T47D (cell line): Measurements from ENCODE around the gene COL10A1.
A peak's percentile ranks its signal among the peaks of the same experiment; 100 is the strongest.

Experiments
- DNase-seq, 2 experiments: peaks; one replicate each; pipeline versions ENCODE4 v3.0.0 to v3.0.0-alpha.2; 2011 to 2012; ENCODE audit warnings: low read depth in 1 of 2, low spot score in 1 of 2
- JUND ChIP-seq: IDR thresholded peaks from 2 replicates; pipeline ENCODE4 v1.6.1; 2012; ENCODE audit warnings: low read depth
- in situ Hi-C: cut with HindIII; loops from 2 replicates; pipeline ENCODE4 v1.10.0; 2016; ENCODE audit warnings: low sequenced_read_pairs, low pct_unique_long_range_greater_than_20kb

COL10A1 gene

GRCh38 chr6:116090251-116090650, 35.7 kb downstream of the COL10A1 start:
- in situ Hi-C loops = no loop called here
- DNase-seq = no peak
- no peak for TF ChIP-seq JUND

GRCh38 chr6:116088946-116089345, 37.0 kb downstream of the COL10A1 start:
- DNase-seq = no peak
- TF ChIP-seq JUND = no peak
- in situ Hi-C loops = no loop called here

DNA sequence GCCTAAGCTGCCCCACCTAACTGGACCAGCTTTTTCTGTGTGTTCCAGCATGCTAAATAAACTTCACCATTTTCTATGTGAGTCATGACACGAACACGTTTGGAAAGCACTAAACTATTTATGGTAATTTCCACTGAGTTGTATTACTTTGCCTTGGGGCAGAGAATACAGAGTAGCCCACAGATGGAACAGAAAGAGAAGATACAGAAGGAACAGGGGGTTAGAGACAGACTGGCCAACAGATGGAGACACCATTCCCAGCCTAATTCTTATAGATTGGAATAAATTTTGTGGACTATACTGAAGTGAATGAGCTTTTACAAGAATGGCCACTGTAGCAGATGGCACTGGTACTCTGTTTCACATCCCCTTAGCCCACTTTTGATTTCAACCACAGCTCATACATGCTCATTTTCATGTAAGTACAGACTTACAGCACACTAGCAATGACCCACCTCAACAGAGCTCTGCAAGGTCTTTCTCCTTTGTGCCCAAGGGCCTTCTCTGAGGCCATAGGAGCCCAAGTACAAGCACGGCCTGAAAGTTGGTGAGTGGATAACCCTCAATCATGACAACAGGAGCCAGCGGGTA, 38.4 kb downstream of the COL10A1 start:
- in situ Hi-C loops = no loop called here
- peak in 1 of 2 experiments; percentile 27 for DNase-seq
- TF ChIP-seq JUND = no peak

DNA sequence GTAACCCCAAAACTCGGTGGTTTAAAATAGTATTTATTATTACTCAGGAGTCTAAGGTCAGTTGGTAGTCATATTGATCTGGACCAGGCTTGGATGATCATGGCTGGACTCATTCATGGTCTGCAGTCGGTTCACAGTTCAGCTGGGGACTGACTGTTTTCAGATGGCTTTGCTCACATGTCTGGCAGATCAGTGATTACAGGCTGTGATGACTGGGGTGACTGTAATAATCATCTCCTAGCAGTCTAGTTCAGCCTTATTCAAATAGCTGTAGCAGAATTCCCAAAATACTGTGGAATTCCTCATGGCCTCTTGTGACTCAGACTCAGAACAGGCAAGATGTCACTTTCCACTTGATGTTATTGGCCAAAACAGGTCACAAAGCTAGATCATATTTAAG, 41.6 kb downstream of the COL10A1 start:
- no peak for DNase-seq
- in situ Hi-C loops = no loop called here
- no peak for TF ChIP-seq JUND

- in situ Hi-C loops = no loop called here
- DNase-seq = no peak
- no peak for TF ChIP-seq JUND
Measured at GRCh38 chr6:116083052-116083451, 42.9 kb downstream of the COL10A1 start.

DNA sequence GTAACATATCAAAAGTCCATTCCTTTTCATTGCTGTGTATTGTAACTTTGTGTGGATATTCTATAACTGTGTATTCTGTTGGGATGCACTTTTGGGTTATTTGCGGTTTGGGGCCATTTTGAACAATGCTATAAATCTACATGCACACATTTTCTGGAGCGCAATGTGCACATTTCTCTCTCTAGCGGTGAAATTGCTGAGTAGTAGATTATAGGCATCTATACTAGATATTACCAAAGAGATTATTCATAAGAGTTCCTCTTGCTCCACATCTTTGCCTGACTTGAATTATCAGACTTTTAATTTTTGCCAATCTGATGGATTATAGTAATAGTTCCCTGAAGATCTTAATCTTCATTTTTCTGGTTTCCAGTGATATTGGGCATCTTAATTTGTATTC, 47.0 kb downstream of the COL10A1 start:
- no peak for DNase-seq
- TF ChIP-seq JUND = no peak
- in situ Hi-C loops = no loop called here

DNA sequence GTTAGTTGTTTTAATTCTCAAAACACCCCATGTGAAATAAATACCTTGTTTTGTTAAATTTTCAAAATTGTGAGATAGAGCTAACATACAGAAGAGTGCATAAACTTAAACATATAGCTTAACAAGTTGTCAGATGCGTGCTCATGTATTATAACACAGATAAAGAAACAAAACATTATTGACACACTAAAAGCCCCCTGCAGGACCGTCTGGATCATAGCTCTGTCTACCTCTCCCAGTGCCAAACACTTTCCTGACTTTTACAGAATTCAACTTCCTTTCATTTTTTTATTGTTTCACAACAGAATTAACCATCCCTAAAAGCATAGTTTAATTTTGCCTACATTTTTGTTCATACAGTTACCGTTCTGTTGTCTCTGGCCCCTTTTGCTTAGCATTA, 47.4 kb downstream of the COL10A1 start:
- no peak for TF ChIP-seq JUND
- in situ Hi-C loops = no loop called here

DNA sequence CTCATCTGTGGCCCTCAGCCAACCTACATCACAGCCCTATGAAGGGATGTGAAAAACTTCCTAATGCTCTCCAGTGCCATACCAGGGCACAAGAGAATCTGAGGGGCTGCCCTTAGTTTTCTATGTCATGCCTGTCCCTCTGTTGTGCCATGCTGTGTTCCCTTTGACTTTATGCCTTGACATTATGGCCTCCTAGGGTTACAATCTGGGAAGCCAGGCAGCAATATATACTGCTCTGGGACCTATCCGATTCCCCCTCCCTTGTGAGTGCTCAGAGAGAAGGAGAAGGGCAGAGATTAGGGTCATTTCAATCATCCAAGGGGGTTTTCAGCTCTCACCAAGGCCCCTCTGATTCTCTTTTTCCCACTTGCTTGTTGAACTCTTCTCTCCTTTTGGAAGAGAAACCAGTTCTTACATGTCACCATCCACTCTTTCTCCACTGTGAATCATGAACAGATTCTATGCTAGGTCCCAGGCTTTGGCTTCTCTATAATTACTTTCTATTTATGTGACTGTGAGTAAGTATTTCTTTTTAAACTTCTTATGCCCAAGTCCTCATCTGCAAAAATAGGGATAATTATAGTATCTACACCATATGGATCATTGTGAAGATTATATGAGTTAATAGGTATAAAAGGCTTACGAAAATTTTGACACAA, 51.1 kb downstream of the COL10A1 start:
- no peak for TF ChIP-seq JUND
- no peak for DNase-seq
- in situ Hi-C loops = no loop called here

More for the DNA sequence above, 47.4 kb downstream of the COL10A1 start:
- DNase-seq = no peak

DNA sequence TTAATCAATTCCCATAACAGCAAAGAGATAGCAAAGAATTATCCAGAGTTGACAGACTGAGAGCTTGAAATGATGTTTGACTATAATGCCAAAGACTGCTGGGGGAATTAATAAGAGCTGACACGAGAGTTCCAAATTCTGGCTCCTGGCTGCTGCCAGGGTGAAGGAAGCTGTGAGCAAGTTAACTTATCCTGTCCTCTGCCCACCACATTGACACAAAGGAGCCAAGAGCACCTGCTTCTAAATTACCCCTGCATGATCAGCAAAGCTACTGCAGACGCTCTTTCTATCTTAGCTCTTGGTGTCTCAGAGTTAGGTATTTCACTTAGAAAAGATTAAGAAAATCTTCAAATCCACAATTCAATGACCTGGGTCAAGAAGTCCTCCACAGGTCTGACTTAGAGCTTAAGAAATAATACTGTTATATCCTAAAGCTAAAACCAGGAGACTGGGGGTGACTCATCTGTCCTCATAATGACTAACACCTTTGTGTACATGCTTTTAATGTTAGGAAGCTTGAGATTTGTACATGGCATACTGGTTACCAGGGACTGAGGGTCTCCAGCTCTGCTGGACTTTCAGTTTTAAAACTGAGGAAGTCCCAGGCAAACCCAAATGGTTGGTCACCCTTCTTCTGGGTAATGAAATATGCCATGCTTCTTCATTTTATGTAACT, 52.0 kb downstream of the COL10A1 start:
- no peak for DNase-seq
- in situ Hi-C loops = no loop called here
- no peak for TF ChIP-seq JUND

GRCh38 chr6:116072368-116072767, 53.6 kb downstream of the COL10A1 start:
- no peak for TF ChIP-seq JUND
- in situ Hi-C loops = no loop called here
- DNase-seq = no peak

DNA sequence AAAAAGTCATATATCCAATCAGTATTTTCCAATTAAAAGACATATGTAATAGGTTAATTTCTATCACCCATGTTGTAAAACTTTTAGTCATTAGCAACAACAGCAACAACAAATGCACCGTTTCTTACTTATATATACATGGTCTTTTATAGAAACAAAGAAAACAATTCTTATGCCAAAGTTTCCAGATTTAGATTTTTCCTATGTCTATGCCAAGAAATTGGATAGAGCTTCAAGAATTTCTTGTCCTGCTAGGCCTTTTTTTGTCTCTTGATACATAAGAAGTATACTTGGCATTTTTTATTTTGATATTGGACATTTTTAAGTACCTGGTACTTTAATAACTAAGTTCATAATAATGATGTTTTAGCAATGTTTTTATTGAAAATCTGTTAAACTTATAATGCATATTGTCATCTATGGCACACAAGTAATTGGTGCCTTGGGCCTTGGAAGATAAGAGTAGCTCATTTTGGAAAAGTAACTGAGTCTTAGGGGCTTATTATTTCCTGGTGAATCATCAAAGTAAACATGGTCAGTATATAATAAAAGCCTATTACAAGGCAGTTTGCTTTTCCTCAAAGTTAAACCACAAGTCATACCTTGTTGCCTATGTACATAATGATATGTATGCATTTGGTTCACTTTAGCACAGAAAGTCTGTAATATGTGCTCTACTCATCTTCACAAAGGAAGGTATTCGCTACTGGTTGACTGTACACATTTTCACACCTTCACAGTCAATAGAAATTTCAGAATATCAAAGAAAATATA, 55.1 kb downstream of the COL10A1 start:
- TF ChIP-seq JUND = no peak
- in situ Hi-C loops = no loop called here
- peak in 1 of 2 experiments; percentile 1 for DNase-seq

DNA sequence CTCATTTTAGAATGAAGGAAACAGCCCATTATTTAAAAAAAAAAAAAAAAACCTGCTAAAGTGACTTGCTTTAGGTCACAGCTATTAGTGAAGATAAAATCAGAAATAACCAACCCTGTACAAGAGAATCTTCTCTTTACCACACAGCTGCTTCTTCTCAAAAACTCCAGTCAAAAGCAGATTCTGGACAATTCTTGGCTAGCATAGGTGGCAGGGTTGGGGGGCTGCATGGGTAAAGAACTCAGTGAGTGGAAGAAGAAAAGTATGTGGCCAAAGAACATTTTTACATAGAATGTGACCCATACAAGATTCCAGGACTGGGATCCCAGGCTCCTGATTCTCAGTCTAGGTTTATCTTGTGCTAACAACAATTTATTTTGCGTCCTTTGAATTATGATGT, 55.8 kb downstream of the COL10A1 start:
- in situ Hi-C loops = no loop called here
- no peak for DNase-seq
- no peak for TF ChIP-seq JUND
